Measurements from ENCODE around the gene TTC16.

DNA sequence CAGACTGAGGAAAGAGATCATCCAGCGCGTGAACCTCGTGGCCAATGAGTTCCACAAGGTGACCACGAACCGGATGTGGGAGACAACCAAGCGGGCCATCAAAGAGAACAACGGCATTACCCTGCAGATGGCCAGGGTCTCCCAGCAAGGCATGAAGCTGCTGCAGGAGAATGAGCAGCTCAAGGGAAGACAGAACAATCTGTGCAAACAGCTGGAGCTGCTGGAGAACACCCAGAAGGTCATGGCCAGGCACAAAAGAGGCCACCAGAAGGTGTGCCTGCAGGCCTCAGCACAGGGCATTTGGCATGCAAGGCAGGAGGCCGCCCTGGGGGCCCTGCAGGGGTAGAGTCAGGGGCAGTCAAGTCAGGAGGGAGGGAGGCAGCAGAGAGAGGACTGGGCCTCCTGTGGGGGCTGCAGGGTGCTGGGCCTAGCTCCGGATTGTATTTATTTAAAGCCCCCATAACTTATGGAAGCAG, 4.6 kb upstream of the TTC16 start:
- TF ChIP-seq, protein P1, sequence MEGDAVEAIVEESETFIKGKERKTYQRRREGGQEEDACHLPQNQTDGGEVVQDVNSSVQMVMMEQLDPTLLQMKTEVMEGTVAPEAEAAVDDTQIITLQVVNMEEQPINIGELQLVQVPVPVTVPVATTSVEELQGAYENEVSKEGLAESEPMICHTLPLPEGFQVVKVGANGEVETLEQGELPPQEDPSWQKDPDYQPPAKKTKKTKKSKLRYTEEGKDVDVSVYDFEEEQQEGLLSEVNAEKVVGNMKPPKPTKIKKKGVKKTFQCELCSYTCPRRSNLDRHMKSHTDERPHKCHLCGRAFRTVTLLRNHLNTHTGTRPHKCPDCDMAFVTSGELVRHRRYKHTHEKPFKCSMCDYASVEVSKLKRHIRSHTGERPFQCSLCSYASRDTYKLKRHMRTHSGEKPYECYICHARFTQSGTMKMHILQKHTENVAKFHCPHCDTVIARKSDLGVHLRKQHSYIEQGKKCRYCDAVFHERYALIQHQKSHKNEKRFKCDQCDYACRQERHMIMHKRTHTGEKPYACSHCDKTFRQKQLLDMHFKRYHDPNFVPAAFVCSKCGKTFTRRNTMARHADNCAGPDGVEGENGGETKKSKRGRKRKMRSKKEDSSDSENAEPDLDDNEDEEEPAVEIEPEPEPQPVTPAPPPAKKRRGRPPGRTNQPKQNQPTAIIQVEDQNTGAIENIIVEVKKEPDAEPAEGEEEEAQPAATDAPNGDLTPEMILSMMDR (conservative IDR thresholded peaks at IDR 0.05), result no peak
- no peak for TF ChIP-seq EZH2 (IDR thresholded peaks at IDR 0.05; ENCODE audit: low read depth)
